Measurements from ENCODE around the gene RAB4A.

- TF ChIP-seq POLR2AphosphoS5 (IDR thresholded peaks at IDR 0.05) (no peak), POLR2A (IDR thresholded peaks at IDR 0.05) (no peak), CTCF (IDR thresholded peaks at IDR 0.05) (no peak)
Measured at GRCh38 chr1:229222081-229222480, 48.8 kb upstream of the RAB4A start.
